Measurements from ENCODE around the gene SLC39A11.

The SLC39A11 gene

GRCh38 chr17:72654706-72655105 lies 437.8 kb downstream of the SLC39A11 start:
- TF ChIP-seq TAF1 (IDR thresholded peaks at IDR 0.05; ENCODE audit: low read depth): no peak
- no peak for TF ChIP-seq MAX (IDR thresholded peaks at IDR 0.05)
- no peak for TF ChIP-seq TEAD4 (IDR thresholded peaks at IDR 0.05)
- no peak for TF ChIP-seq USF1 (IDR thresholded peaks at IDR 0.05)
- TF ChIP-seq FOXM1 (IDR thresholded peaks at IDR 0.05; ENCODE audit: borderline replicate concordance, low read depth): no peak
- no peak for TF ChIP-seq REST (IDR thresholded peaks at IDR 0.05; ENCODE audit: low read depth)
- no peak for TF ChIP-seq NFIC (IDR thresholded peaks at IDR 0.05)

GRCh38 chr17:72651988-72652387 lies 440.5 kb downstream of the SLC39A11 start:
- no peak for TF ChIP-seq NFIC (IDR thresholded peaks at IDR 0.05)
- no peak for TF ChIP-seq CEBPB (IDR thresholded peaks at IDR 0.05)
- no peak for TF ChIP-seq REST (IDR thresholded peaks at IDR 0.05; ENCODE audit: low read depth)
- no peak for TF ChIP-seq ZBTB7A (IDR thresholded peaks at IDR 0.05; ENCODE audit: low read depth)
- no peak for TF ChIP-seq YY1 (IDR thresholded peaks at IDR 0.05; ENCODE audit: low read depth)
- no peak for TF ChIP-seq MAX (IDR thresholded peaks at IDR 0.05)
- TF ChIP-seq TCF12 (IDR thresholded peaks at IDR 0.05; ENCODE audit: low read depth): no peak
- no peak for TF ChIP-seq TAF1 (IDR thresholded peaks at IDR 0.05; ENCODE audit: low read depth)
- no peak for TF ChIP-seq FOXM1 (IDR thresholded peaks at IDR 0.05; ENCODE audit: borderline replicate concordance, low read depth)
- no peak for TF ChIP-seq RAD21 (IDR thresholded peaks at IDR 0.05; ENCODE audit: low read depth)
- no peak for TF ChIP-seq CREB1 (IDR thresholded peaks at IDR 0.05; ENCODE audit: low read depth)
- no peak for TF ChIP-seq USF1 (IDR thresholded peaks at IDR 0.05)
- TF ChIP-seq EGR1 (IDR thresholded peaks at IDR 0.05): no peak
- no peak for TF ChIP-seq EP300 (IDR thresholded peaks at IDR 0.05; ENCODE audit: borderline replicate concordance)
- no peak for TF ChIP-seq TEAD4 (IDR thresholded peaks at IDR 0.05)

GRCh38 chr17:72648702-72649101 lies 443.8 kb downstream of the SLC39A11 start:
- no peak for TF ChIP-seq NFIC (IDR thresholded peaks at IDR 0.05)
- TF ChIP-seq CEBPB (IDR thresholded peaks at IDR 0.05): no peak
- no peak for TF ChIP-seq USF1 (IDR thresholded peaks at IDR 0.05)
- no peak for TF ChIP-seq TEAD4 (IDR thresholded peaks at IDR 0.05)
- TF ChIP-seq MAX (IDR thresholded peaks at IDR 0.05): no peak
- TF ChIP-seq TCF12 (IDR thresholded peaks at IDR 0.05; ENCODE audit: low read depth): no peak
- no peak for TF ChIP-seq ZBTB7A (IDR thresholded peaks at IDR 0.05; ENCODE audit: low read depth)
- TF ChIP-seq YY1 (IDR thresholded peaks at IDR 0.05; ENCODE audit: low read depth): no peak
- TF ChIP-seq RAD21 (IDR thresholded peaks at IDR 0.05; ENCODE audit: low read depth): no peak
- no peak for TF ChIP-seq EGR1 (IDR thresholded peaks at IDR 0.05)
- TF ChIP-seq CREB1 (IDR thresholded peaks at IDR 0.05; ENCODE audit: low read depth): no peak
- no peak for TF ChIP-seq TAF1 (IDR thresholded peaks at IDR 0.05; ENCODE audit: low read depth)
- no peak for TF ChIP-seq REST (IDR thresholded peaks at IDR 0.05; ENCODE audit: low read depth)
- no peak for TF ChIP-seq FOXM1 (IDR thresholded peaks at IDR 0.05; ENCODE audit: borderline replicate concordance, low read depth)

- TF ChIP-seq TCF12 (IDR thresholded peaks at IDR 0.05; ENCODE audit: low read depth): no peak
- no peak for TF ChIP-seq CREB1 (IDR thresholded peaks at IDR 0.05; ENCODE audit: low read depth)
- TF ChIP-seq ZBTB7A (IDR thresholded peaks at IDR 0.05; ENCODE audit: low read depth): no peak
- TF ChIP-seq CEBPB (IDR thresholded peaks at IDR 0.05): no peak
- no peak for TF ChIP-seq MAX (IDR thresholded peaks at IDR 0.05)
- TF ChIP-seq FOXM1 (IDR thresholded peaks at IDR 0.05; ENCODE audit: borderline replicate concordance, low read depth): no peak
- no peak for TF ChIP-seq REST (IDR thresholded peaks at IDR 0.05; ENCODE audit: low read depth)
- no peak for TF ChIP-seq EGR1 (IDR thresholded peaks at IDR 0.05)
- no peak for TF ChIP-seq NFIC (IDR thresholded peaks at IDR 0.05)
- no peak for TF ChIP-seq TEAD4 (IDR thresholded peaks at IDR 0.05)
Measured at GRCh38 chr17:72646176-72646575, 446.3 kb downstream of the SLC39A11 start.
